ENCODE data around the gene AHDC1.

DNA sequence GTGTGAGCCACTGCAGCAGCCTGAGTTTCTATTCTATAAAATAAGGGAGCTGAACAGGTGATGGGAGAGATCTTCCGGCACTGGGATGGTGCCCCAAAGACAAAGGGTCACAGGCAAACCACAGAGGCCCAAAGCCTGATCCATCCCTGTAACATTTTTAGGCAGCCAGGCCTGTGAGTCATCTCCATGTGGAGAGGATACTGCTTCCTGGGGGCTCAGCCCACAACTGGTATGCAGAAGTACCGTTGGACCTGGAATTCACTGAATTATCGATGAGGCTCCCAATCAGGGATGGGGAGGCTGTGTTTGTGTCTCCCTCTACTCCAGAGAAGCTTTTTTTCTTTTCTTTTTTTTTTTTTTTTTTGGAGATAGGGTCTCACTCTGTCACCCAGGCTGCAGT lies 65.2 kb downstream of the AHDC1 start:
- TF ChIP-seq, protein P1, sequence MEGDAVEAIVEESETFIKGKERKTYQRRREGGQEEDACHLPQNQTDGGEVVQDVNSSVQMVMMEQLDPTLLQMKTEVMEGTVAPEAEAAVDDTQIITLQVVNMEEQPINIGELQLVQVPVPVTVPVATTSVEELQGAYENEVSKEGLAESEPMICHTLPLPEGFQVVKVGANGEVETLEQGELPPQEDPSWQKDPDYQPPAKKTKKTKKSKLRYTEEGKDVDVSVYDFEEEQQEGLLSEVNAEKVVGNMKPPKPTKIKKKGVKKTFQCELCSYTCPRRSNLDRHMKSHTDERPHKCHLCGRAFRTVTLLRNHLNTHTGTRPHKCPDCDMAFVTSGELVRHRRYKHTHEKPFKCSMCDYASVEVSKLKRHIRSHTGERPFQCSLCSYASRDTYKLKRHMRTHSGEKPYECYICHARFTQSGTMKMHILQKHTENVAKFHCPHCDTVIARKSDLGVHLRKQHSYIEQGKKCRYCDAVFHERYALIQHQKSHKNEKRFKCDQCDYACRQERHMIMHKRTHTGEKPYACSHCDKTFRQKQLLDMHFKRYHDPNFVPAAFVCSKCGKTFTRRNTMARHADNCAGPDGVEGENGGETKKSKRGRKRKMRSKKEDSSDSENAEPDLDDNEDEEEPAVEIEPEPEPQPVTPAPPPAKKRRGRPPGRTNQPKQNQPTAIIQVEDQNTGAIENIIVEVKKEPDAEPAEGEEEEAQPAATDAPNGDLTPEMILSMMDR (IDR thresholded peaks at IDR 0.05), result no peak
- TF ChIP-seq EP300 (IDR thresholded peaks at IDR 0.05), result no peak
- TF ChIP-seq POLR2A (IDR thresholded peaks at IDR 0.05), result no peak
